NCI-H345 treated with DMSO at 0.1 percent for 48 hours (cell line): ENCODE measurements around the gene TACSTD2.
"Not testable (repeated sequence)": the region's sequence is repeated elsewhere in the genome, so short reads cannot be mapped to it uniquely, and the experiment has no call there.

ENCODE experiments used
- DNase-seq: peaks from one replicate; lab custom pipeline; 2025; ENCODE audit not compliant: unreplicated experiment; lab: John Stamatoyannopoulos, UW

Gene TACSTD2, protein sequence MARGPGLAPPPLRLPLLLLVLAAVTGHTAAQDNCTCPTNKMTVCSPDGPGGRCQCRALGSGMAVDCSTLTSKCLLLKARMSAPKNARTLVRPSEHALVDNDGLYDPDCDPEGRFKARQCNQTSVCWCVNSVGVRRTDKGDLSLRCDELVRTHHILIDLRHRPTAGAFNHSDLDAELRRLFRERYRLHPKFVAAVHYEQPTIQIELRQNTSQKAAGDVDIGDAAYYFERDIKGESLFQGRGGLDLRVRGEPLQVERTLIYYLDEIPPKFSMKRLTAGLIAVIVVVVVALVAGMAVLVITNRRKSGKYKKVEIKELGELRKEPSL

DNA sequence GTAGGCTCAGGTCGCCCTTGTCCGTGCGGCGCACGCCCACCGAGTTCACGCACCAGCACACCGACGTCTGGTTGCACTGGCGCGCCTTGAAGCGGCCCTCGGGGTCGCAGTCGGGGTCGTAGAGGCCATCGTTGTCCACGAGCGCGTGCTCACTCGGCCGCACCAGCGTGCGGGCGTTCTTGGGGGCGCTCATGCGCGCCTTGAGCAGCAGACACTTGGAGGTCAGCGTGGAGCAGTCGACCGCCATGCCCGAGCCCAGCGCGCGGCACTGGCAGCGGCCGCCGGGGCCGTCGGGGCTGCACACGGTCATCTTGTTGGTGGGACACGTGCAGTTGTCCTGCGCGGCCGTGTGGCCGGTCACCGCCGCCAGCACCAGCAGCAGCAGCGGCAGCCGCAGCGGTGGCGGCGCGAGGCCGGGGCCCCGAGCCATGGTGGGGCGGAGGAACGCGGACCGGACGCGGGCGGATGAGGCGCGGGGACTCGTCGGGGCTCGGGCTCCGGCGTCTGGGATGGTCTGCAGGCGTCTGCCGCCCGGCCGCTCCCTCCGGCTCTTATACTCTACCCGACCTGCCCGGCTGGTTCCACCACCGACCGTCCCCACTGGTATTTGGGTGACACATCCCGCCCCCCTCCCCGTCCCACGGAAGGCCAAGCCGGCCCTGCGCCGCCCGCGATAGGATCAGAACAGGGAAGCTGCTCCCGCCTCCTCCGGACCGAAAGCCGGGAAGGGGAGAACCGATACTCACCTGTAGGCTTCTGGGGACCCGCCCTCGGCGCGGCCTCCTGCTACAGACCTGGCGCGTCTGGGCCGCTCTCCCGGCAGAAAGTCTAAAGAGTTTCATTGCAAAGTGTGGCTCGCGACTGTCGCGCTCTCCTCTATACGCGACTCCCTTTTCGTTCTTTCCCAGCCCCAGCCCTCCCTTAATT is at the start of gene TACSTD2:
TACSTD2 (minus strand) TSS at position 526 of the 927 bp plus-strand sequence; CDS start at position 430, 96 bp downstream.
- no peak for DNase-seq

- no peak for DNase-seq
Measured at GRCh38 chr1:58626293-58626692, 49.2 kb upstream of the TACSTD2 start.

- DNase-seq: not testable (repeated sequence)
Measured at GRCh38 chr1:58623259-58623658, 46.2 kb upstream of the TACSTD2 start.

DNA sequence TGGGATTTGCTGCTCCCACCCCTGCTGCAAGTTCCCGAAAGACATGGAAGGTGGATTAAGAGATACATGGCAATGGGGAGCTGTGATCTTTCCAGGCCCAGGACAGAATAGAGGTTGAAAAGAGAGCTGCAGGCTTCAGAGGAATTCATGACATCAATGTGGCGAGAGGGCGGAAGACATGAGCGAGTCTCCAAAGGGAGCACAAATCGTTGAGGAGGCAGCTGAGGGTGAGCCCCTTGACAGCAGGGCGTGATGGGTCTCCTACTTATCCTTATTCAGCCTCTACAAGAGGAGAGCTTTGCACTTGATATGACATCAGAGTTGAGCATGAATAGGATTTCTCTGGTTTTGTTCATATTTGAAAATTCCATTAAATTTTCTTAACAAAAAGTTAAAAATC is 45.5 kb upstream of the TACSTD2 start:
- DNase-seq: no peak

GRCh38 chr1:58621391-58621790 is 44.3 kb upstream of the TACSTD2 start:
- no peak for DNase-seq

- DNase-seq: no peak
Measured at GRCh38 chr1:58620926-58621325, 43.9 kb upstream of the TACSTD2 start.

DNA sequence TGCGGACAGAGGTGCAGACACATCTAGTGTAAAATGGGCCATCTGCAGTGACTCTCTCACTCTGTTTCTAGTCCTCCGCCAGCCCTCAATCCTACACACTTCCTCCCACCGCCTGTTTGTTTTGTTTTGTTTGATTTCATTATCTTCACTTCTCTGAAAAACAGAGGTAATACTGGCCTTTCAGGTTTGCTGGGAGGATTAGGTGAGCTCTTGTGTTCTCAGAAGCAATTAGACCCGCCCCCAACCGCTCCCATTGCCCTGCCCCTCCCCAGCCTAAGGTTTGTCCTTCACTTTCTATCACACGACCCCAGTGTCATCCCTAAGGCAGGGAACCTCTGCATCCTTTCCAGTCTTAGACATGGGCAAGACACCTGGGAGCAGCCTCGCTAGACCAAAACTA is 43.2 kb upstream of the TACSTD2 start:
- DNase-seq: no peak

- no peak for DNase-seq
Measured at GRCh38 chr1:58619286-58620054, 42.4 kb upstream of the TACSTD2 start.

DNA sequence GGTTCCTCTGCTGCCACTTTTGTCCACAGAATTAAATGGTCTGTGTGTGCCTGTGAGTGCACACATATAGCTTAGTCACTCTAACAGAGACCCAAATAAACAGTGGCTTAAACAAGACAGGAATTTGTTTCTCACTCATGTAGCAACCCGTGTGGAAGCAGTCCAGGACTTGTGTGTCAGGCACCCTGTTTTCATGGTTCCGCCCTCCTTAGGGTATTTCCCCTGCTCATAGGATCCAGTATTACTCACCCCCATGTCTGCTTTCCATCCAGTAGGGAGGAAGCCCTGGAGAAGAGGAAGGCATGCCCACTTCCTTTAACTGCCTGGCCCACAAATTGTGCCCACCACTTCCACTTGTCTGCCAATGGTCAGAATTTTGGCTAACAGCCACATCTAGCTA is 41.3 kb upstream of the TACSTD2 start:
- DNase-seq: no peak

DNA sequence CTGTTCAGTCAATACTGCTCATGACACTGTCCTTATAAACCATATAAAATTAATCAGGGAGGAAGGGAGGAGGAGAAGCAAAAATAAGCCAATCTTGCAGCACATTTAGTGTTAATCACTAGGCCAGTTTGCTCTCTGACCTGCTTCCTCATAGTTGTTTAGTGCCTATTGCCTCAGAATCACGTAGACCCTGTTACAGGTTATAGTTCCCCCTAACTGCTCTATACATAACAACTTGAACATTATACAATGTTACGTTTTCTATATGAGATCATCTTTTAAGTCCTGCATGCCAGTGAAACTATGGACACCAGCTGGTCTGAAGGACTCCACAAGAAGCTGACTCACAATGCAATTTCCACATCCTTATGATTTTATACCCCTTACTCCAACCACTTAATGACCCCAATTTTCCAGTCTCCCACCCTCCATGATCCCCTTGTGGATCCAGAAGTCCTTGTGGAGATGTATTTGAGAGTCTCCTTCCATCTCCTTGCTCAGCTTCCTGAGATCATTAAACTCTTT is 34.9 kb upstream of the TACSTD2 start:
- no peak for DNase-seq

DNA sequence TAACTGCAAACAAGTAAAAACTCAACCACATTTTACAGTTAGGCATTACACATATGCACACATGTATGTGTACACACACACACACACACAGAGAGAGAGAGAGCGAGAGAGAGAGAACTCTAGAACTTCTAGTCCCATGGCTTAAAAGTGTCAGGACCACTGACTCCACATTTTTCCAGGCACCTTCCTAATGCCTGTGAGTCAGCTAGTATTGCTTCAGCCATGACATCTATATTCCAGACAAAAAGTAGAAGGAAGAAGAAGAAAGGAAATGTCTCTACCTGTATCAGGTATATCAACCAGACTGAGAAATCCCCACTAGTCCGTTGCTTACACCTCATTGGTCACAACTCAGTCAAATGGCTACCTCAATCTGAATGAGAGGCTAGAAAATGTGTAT is 31.9 kb upstream of the TACSTD2 start:
- DNase-seq: no peak

GRCh38 chr1:58608297-58608696 is 31.2 kb upstream of the TACSTD2 start:
- no peak for DNase-seq

DNA sequence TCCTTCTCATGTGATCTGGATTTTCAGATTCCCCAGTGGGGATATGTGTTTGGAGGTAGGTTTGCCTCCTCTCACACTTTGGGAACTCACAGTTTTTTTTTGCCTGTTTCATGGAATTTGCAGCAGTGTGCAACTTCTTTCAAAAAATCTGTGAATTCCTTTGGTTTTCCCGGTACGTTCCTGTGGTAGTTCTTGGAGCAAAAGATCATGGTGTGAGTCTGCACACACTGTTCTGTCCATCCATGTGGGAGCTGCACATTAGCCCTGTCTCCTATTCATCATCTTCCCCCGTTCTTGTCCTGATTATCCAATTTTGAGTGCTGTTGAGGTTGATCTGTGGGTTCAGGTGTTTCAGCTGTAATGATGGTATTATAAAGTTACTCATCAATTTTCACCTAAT is 30.3 kb upstream of the TACSTD2 start:
- no peak for DNase-seq

GRCh38 chr1:58601921-58602320 is 24.9 kb upstream of the TACSTD2 start:
- DNase-seq: not testable (repeated sequence)

DNA sequence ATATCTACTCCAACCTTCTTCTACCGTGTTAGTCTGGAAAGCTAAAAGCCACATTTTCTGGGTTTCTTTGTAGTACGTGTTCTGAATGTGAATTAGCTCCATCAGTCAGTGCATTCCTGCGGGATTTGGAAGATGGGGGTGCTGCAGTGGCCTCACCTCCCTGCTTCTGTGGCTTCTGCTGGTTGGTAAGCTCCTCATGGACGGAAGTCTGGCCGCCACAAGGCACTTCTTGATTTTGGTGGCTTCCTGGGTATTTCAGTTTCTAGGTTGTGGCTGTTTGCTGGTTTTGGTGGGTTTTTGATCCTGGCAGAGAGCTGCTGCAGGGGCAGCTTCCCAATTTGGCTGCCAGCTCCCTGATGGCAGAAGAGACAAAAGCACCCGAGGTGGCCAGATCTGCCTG is 20.9 kb upstream of the TACSTD2 start:
- DNase-seq: no peak

- DNase-seq: no peak
Measured at GRCh38 chr1:58597076-58597475, 20.0 kb upstream of the TACSTD2 start.

DNA sequence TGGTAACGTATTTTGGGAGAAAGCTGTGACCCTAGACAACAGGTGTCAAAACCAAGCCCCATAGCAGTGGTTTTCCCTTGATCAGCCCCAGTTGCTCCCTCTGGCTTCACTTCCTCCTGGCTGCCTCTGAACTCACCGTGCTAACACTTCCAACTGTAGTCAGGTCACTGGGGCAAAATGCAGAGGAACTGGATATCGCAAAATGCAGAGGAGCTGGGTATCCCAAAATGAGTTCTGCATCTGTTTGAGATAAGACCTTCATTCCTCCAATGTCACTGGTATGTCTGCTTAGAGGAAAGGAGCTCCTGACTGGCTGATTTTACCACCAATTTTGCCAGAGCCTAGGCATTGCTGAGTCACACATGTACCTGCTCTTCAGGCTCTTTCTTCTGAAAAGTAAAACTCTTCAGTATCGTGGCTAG is 19.6 kb upstream of the TACSTD2 start:
- no peak for DNase-seq

- DNase-seq: no peak
Measured at GRCh38 chr1:58594546-58594945, 17.5 kb upstream of the TACSTD2 start.

DNA sequence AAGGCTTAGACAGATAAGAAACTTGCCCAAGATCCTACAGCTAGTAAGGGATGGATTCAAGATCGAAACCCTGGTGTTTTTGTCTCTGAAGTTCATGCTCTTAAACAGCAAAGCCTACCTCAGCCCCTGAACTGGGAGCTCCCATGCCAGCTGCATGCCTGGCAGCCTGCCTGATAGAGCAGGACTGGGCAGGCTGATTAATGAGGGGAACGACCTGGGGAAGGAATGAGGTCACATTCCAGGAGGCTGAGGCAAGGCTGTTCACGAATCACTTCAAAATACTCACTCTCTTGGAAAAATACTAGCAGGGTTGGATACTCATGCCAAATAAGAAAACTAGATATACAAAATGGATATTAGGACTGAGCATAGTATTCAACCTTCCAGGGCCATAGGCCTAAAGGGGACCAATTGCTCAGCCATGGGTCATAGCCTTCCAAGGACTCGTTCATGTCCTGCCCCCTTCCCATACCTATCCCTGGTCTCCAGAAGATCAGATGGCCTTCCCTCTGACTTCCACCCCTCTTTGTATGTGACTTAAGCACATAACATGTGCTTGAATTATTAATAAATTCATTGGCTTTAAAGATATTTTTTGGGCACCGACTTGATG is 15.6 kb upstream of the TACSTD2 start:
- DNase-seq: no peak

DNA sequence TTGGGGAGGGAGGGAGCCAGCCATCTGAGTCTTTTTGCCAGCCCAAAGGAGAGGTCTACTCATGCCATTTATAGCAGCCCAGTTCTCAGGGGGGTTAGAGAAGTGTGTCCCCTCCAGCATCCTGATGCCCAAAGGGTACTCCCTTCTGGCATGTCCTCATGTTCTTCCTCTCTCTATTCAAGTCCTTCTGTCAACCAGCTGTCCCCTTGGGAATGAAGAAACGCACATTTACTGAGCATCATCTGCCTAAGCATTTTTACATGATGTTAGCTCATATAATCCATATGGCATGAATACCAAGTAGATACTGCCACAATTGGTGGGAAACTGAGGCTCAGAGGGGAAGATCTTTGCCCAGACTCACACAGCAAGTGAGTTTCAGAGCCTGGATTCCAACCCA is 14.8 kb upstream of the TACSTD2 start:
- DNase-seq: no peak

DNA sequence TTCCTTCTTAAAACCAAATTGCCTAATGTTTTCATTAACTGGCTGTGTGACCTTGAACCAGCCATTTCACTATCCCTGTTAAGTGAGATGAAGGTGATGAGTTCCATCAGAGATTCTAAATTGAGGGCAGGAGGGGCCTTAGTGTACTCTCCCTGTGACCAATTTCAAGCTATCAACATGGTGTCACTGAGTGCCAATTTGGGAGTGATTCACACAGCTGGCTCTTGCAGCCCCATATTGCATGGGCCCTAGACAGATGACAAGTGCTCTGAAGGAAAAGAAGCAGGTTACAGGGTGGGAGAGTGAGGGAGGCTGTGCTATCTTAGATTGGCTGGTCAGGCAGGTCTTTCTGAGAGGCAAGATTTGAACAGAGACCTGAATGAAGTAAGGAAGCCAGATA is 13.0 kb upstream of the TACSTD2 start:
- DNase-seq: no peak
